ENCODE measurements around the gene CHST13.

DNA sequence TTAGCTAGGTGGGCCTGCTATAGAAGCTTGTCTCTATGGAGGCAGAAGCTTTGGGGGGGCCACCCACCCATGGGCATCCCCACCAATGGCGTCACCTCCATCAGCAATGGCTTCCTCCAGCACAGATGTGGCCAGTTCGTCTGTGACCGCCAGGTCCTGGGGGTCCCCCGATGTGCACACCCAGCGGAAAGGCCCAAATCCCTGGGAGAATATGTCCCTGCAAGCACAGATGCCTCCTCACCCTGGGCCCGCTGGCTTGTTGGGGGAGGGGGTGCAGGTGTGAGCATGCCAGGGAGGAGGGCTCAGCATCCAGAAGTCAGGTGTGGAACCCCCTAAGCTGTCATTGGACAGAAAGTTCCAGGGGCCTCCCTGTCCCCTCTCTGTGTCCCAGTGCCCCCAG lies 26.0 kb upstream of the CHST13 start:
- TF ChIP-seq CTCF (IDR thresholded peaks at IDR 0.05 in 2 of 3, conservative IDR thresholded peaks at IDR 0.05 in 1 of 3; ENCODE audit: borderline replicate concordance in 1 of 3, insufficient read depth in 1 of 3, low read depth in 2 of 3, low read length in 2 of 3), result no peak
- no peak for TF ChIP-seq ZNF274 (IDR thresholded peaks at IDR 0.05; ENCODE audit: low read depth, low read length)
- no peak for TF ChIP-seq CEBPB (IDR thresholded peaks at IDR 0.05; ENCODE audit: low read depth)
- TF ChIP-seq RAD21 (IDR thresholded peaks at IDR 0.05; ENCODE audit: low read depth), result no peak
- TF ChIP-seq POLR2A (IDR thresholded peaks at IDR 0.05; ENCODE audit: borderline replicate concordance, extremely low read depth, insufficient read depth, insufficient read length), result no peak
- TF ChIP-seq EZH2 (IDR thresholded peaks at IDR 0.05), result no peak
- no peak for TF ChIP-seq SIN3A (IDR thresholded peaks at IDR 0.05; ENCODE audit: low read depth)
- TF ChIP-seq POLR2AphosphoS5 (IDR thresholded peaks at IDR 0.05; ENCODE audit: low read depth, low read length), result no peak
- TF ChIP-seq ZBTB33 (IDR thresholded peaks at IDR 0.05; ENCODE audit: extremely low read depth, insufficient replicate concordance, low read length), result no peak
- no peak for TF ChIP-seq EZH2phosphoT487 (IDR thresholded peaks at IDR 0.05; ENCODE audit: borderline replicate concordance)
- TF ChIP-seq ELF1 (IDR thresholded peaks at IDR 0.05; ENCODE audit: borderline replicate concordance, low read depth), result no peak
- TF ChIP-seq YY1 (IDR thresholded peaks at IDR 0.05; ENCODE audit: extremely low read depth, insufficient replicate concordance, low read depth, low read length), result no peak
- TF ChIP-seq, protein P1, sequence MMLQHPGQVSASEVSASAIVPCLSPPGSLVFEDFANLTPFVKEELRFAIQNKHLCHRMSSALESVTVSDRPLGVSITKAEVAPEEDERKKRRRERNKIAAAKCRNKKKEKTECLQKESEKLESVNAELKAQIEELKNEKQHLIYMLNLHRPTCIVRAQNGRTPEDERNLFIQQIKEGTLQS (IDR thresholded peaks at IDR 0.05), result no peak
- no peak for TF ChIP-seq SRF (IDR thresholded peaks at IDR 0.05; ENCODE audit: low read depth)

All from HCT116 (cell line).